ENCODE results near the gene BTBD16. TPM values are rescaled to one million over a fixed set of nuclear protein-coding genes. Genes with fewer than 3 reads are reported as not detected.
A peak's percentile ranks its signal among the peaks of the same experiment; 100 is the strongest.

The BTBD16 gene
- total RNA-seq, 1 experiment from 2014 or later, result not detected

- Histone ChIP-seq H2AFZ (ENCODE audit: low read length) (no peak overlapping the region), H3K9ac (ENCODE audit: extremely low read depth, insufficient read length, low read length) (no peak overlapping the region), H3T11ph (ENCODE audit: low read length) (no peak overlapping the region), H3K56ac (ENCODE audit: insufficient read length, low read depth, low read length) (no peak overlapping the region), H4K91ac (ENCODE audit: insufficient read length, low read depth, low read length) (no peak overlapping the region), H2BK15ac (ENCODE audit: low read depth, low read length) (no peak overlapping the region), H3K79me2 (ENCODE audit: insufficient read depth, low read length) (no peaks in the 10 kb centered on the region), H4K5ac (ENCODE audit: insufficient read length, low read depth, low read length) (no peak overlapping the region), H3K4me1 (ENCODE audit: insufficient read depth, low read length) (peaks cover 5% of the 10 kb centered on the region; the same call in 1 of the 2 replicates), H4K20me1 (ENCODE audit: control insufficient read depth, insufficient read depth, insufficient read length) (no peaks in the 10 kb centered on the region), H4K8ac (replicated peaks; ENCODE audit: insufficient read length, low read depth, low read length) (no peak overlapping the region), H2AK5ac (ENCODE audit: insufficient read length, low read length) (no peak overlapping the region), H3K4ac (ENCODE audit: low read depth, low read length) (no peak overlapping the region), H3K23ac (ENCODE audit: insufficient read length, low read depth, low read length) (no peak overlapping the region), H3K9me3 (ENCODE audit: control insufficient read depth, low read depth, low read length) (no peaks in the 10 kb centered on the region), H3K23me2 (ENCODE audit: insufficient read length, low read depth, low read length, poor library complexity, severe bottlenecking) (no peaks in the 10 kb centered on the region), H3K14ac (ENCODE audit: insufficient read depth, low read length) (no peak overlapping the region), H3K4me2 (ENCODE audit: insufficient read depth, insufficient read length, low read length) (no peak overlapping the region), H3K79me1 (ENCODE audit: insufficient read depth, low read depth, low read length, poor library complexity, severe bottlenecking) (no peaks in the 10 kb centered on the region), H3K18ac (ENCODE audit: insufficient read length, low read depth, low read length) (no peak overlapping the region), H3K27ac (ENCODE audit: insufficient read length, low read depth, low read length) (no peak overlapping the region), H2BK20ac (ENCODE audit: low read depth, low read length, poor library complexity, severe bottlenecking) (no peak overlapping the region), H3K27me3 (ENCODE audit: insufficient read depth, low read length) (no peaks in the 10 kb centered on the region), H2BK5ac (ENCODE audit: insufficient read length, low read length) (no peak overlapping the region), H2BK120ac (ENCODE audit: low read depth, low read length, poor library complexity, severe bottlenecking) (no peak overlapping the region), H2BK12ac (ENCODE audit: insufficient read length, low read depth, low read length) (no peak overlapping the region)
- DNase-seq, result peak; percentile 61
- Mint-ChIP-seq H3K27me3 (ENCODE audit: low read depth) (peaks cover 1% of the 10 kb centered on the region), H3K4me1 (peaks cover 23 to 26% of the 10 kb centered on the region in 2 experiments), H3K36me3 (ENCODE audit: insufficient read depth in 1 of 3, low read depth in 3 of 3) (no peaks in the 10 kb centered on the region; a peak in 1 of 7 replicates), H3K4me3 (no peak overlapping the region), H3K27ac (0 out of 7 replicates have a peak overlapping the region, but pooled peaks of 1 of the 3 experiments have one; percentile 9), H3K9me3 (no peaks in the 10 kb centered on the region)
- no peak for TF ChIP-seq CTCF (conservative IDR thresholded peaks at IDR 0.05)
- WGBS (ENCODE audit: extremely low coverage, insufficient read length, low lambda C conversion rate), result no CpG with 5 or more reads among the region's 7 CpGs
These were observed 15.8 kb downstream of the BTBD16 start for GRCh38 chr10:122286867-122287266.
